ENCODE data around the gene SGPP1. TPM values are rescaled to one million over a fixed set of nuclear protein-coding genes. Genes with fewer than 3 reads are reported as not detected.

SGPP1 gene
- total and polyA plus RNA-seq, 10 of the 15 experiments (the other 5 are each of a cell fraction or from before 2014, with no cell fraction given) = 3.5 to 37.7 (median 25.5) TPM

DNA sequence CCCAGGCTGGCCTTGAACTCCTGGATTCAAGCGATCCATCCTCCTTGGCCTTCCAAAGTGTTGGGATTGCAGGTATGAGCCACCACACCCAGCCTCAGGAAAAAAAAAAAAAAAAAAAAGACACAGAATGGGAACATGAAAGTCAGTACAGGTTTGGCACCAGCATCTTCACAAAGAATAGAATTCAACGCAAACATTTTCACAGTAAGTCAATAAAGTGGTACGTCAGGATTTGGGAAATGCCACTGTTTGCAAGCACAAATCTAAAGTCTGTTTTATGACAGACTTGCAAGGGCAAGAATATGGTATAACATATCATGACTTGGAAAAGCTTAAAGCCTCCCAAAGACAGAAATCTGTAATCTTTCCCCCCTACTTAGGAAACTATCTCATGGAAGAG is 51.2 kb downstream of the SGPP1 start:
- SMC1A ChIA-PET (ENCODE audit: uncharacterized antibody, unreplicated experiment) = no interaction called here
- Histone ChIP-seq H3K27me3 (replicated peaks in 1 of 2; ENCODE audit: control insufficient read depth in 2 of 2, insufficient read depth in 2 of 2, low read length in 1 of 2) (no peaks in the 10 kb centered on the region), H3K4me3 (no peak overlapping the region), H3K9ac (ENCODE audit: control insufficient read depth, insufficient read depth, low read length) (no peak overlapping the region), H3K36me3 (ENCODE audit: control insufficient read depth in 2 of 2, insufficient read depth in 2 of 2, low read length in 1 of 2) (no peaks in the 10 kb centered on the region; a peak in 1 of 4 replicates), H3K4me1 (ENCODE audit: control insufficient read depth, insufficient read depth, low read length) (no peaks in the 10 kb centered on the region), H2AFZ (ENCODE audit: control insufficient read depth, low read depth, low read length) (no peak overlapping the region), H3K79me2 (ENCODE audit: control insufficient read depth, insufficient read depth, low read length) (no peaks in the 10 kb centered on the region), H3K27ac (ENCODE audit: control insufficient read depth, insufficient read depth) (no peak overlapping the region), H3K4me2 (ENCODE audit: control insufficient read depth, insufficient read depth) (no peak overlapping the region), H3K9me3 (replicated peaks; ENCODE audit: control insufficient read depth, insufficient read depth, low read length) (no peaks in the 10 kb centered on the region), H4K20me1 (ENCODE audit: control insufficient read depth, insufficient read depth) (no peaks in the 10 kb centered on the region)
- POLR2A ChIA-PET = no interaction called here
- ATAC-seq = no peak
- RAD21 ChIA-PET (ENCODE audit: unreplicated experiment) = interaction anchor here (0.5 kb wide), 1 partner anchor 71 kb away, joined by 3 read pairs; no protein-coding TSS in a partner anchor
- no peak for FAIRE-seq
- CTCF ChIA-PET = no interaction called here
- TF ChIP-seq POLR2A (IDR thresholded peaks at IDR 0.05; ENCODE audit: low read depth, low read length) (no peak), WRNIP1 (IDR thresholded peaks at IDR 0.05; ENCODE audit: borderline replicate concordance, low read depth, low read length) (no peak), IKZF1 (conservative IDR thresholded peaks at IDR 0.05) (no peak), PAX5 (IDR thresholded peaks at IDR 0.05; ENCODE audit: borderline replicate concordance, low read depth, low read length) (no peak), EGR1 (IDR thresholded peaks at IDR 0.05; ENCODE audit: borderline replicate concordance in 1 of 2, low read depth in 2 of 2, low read length in 2 of 2) (no peak), MYC (IDR thresholded peaks at IDR 0.05; ENCODE audit: insufficient read depth, insufficient read length, insufficient replicate concordance, low read length, severe bottlenecking) (no peak), MXI1 (IDR thresholded peaks at IDR 0.05; ENCODE audit: low read depth, low read length) (no peak), SMC3 (IDR thresholded peaks at IDR 0.05; ENCODE audit: borderline replicate concordance, low read length) (no peak), PAX8 (IDR thresholded peaks at IDR 0.05) (no peak)
- TF ChIP-seq, protein P1, sequence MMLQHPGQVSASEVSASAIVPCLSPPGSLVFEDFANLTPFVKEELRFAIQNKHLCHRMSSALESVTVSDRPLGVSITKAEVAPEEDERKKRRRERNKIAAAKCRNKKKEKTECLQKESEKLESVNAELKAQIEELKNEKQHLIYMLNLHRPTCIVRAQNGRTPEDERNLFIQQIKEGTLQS (IDR thresholded peaks at IDR 0.05; ENCODE audit: borderline replicate concordance, extremely low read depth, low read depth, low read length) = no peak
- TF ChIP-seq, protein P2, sequence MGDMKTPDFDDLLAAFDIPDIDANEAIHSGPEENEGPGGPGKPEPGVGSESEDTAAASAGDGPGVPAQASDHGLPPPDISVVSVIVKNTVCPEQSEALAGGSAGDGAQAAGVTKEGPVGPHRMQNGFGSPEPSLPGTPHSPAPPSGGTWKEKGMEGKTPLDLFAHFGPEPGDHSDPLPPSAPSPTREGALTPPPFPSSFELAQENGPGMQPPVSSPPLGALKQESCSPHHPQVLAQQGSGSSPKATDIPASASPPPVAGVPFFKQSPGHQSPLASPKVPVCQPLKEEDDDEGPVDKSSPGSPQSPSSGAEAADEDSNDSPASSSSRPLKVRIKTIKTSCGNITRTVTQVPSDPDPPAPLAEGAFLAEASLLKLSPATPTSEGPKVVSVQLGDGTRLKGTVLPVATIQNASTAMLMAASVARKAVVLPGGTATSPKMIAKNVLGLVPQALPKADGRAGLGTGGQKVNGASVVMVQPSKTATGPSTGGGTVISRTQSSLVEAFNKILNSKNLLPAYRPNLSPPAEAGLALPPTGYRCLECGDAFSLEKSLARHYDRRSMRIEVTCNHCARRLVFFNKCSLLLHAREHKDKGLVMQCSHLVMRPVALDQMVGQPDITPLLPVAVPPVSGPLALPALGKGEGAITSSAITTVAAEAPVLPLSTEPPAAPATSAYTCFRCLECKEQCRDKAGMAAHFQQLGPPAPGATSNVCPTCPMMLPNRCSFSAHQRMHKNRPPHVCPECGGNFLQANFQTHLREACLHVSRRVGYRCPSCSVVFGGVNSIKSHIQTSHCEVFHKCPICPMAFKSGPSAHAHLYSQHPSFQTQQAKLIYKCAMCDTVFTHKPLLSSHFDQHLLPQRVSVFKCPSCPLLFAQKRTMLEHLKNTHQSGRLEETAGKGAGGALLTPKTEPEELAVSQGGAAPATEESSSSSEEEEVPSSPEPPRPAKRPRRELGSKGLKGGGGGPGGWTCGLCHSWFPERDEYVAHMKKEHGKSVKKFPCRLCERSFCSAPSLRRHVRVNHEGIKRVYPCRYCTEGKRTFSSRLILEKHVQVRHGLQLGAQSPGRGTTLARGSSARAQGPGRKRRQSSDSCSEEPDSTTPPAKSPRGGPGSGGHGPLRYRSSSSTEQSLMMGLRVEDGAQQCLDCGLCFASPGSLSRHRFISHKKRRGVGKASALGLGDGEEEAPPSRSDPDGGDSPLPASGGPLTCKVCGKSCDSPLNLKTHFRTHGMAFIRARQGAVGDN (IDR thresholded peaks at IDR 0.05) = no peak
- TF ChIP-seq, protein P3, sequence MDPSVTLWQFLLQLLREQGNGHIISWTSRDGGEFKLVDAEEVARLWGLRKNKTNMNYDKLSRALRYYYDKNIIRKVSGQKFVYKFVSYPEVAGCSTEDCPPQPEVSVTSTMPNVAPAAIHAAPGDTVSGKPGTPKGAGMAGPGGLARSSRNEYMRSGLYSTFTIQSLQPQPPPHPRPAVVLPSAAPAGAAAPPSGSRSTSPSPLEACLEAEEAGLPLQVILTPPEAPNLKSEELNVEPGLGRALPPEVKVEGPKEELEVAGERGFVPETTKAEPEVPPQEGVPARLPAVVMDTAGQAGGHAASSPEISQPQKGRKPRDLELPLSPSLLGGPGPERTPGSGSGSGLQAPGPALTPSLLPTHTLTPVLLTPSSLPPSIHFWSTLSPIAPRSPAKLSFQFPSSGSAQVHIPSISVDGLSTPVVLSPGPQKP (IDR thresholded peaks at IDR 0.05; ENCODE audit: low read depth, low read length) = no peak
- 100% methylated on average over 3 of the region's 3 CpGs for WGBS (ENCODE audit: insufficient coverage, insufficient replicate concordance, low lambda C conversion rate, missing lambda C conversion rate)
- no peak for DNase-seq (ENCODE audit: low read depth, low spot score)
- intact Hi-C loops (cut with micrococcal nuclease; ENCODE audit: unreplicated experiment) = no loop called here
- in situ Hi-C loops (cut with MboI) = no loop called here
- no TSS peak for BruUV-seq (replicated peaks)
